Prostate gland (tissue), 2 donors: ENCODE data around the gene INSIG1. TPM values are rescaled to one million over a fixed set of nuclear protein-coding genes. Genes with fewer than 3 reads are reported as not detected.

Source experiments
- DNase-seq: peaks from one replicate; pipeline ENCODE4 v3.0.0-alpha.2; 2019; ENCODE audit warnings: low spot score
- H3K27ac ChIP-seq, 2 donors: fragments of 200-600 bp; sonication (generic); 2 replicates each; pipeline ENCODE4 v1.5.1; 2017 to 2019
- H3K27me3 ChIP-seq: fragments of 200-600 bp; sonication (generic); replicated peaks from 2 replicates; pipeline ENCODE4 v1.5.1; 2019; ENCODE audit not compliant: insufficient read depth
- H3K36me3 ChIP-seq, 2 donors: fragments of 200-600 bp; sonication (generic); 1 replicate in 1 of 2; 2 replicates in 1 of 2; pipeline versions ENCODE4 v1.5.1 to v1.8.1; 2017 to 2019
- H3K4me1 ChIP-seq: fragments of 200-600 bp; sonication (generic); replicated peaks from 2 replicates; pipeline ENCODE4 v1.5.1; 2019
- H3K4me3 ChIP-seq, 2 donors: fragments of 200-600 bp; sonication (generic); 2 replicates each; pipeline ENCODE4 v1.5.1; 2017 to 2019
- H3K9me3 ChIP-seq: fragments of 200-600 bp; sonication (generic); 2 replicates; pipeline ENCODE4 v1.5.1; 2017
- CTCF ChIP-seq, 4 experiments: fragments of 200-600 bp in 2 of 4; fragments of 450-650 bp in 2 of 4; sonication (generic) in 2 of 4; IDR thresholded peaks; 1 replicate in 3 of 4; 2 replicates in 1 of 4; pipeline ENCODE4 v1.5.1; 2016 to 2019; ENCODE audit warnings: antibody characterized with exemption in 4 of 4, mild to moderate bottlenecking in 2 of 4, moderate library complexity in 2 of 4
- POLR2A ChIP-seq: fragments of 450-650 bp; IDR thresholded peaks from one replicate; pipeline ENCODE4 v1.6.1; 2016; ENCODE audit warnings: antibody characterized with exemption, mild to moderate bottlenecking
- POLR2AphosphoS5 ChIP-seq: sonication (generic); formaldehyde crosslinking; IDR thresholded peaks from one replicate; pipeline ENCODE4 v1.6.1; 2017; ENCODE audit warnings: antibody characterized with exemption
- WGBS: methylation state at CpG from one replicate; pipeline ENCODE4 v1.1.5; 2018; 5-methylcytosine and 5-hydroxymethylcytosine counted together
- intact Hi-C: fragments of 100-400 bp; cut with DNase I; formaldehyde crosslinking; loops from one replicate; pipeline ENCODE4 v1.14.2; 2022
- total RNA-seq, 2 donors: library from RNA; depleted of rRNA; stranded (reverse); fragments of >200 nt; gene quantifications; one replicate each; pipeline ENCODE4 v1.1.0, GENCODE V29; 2016

Gene INSIG1
- total RNA-seq, 2 donors from 2014 or later: 60.5 to 112 TPM

- intact Hi-C loops: no loop called here
- H3K27ac ChIP-seq: peak overlapping the region in 1 of 2 donors; percentile 18
These were observed 22.9 kb upstream of the INSIG1 start for GRCh38 chr7:155274633-155275355.

GRCh38 chr7:155276042-155276799 is 21.5 kb upstream of the INSIG1 start:
- Histone ChIP-seq H3K4me3 (no peak overlapping the region), H3K27me3 (no peaks in the 10 kb centered on the region), H3K4me1 (no peaks in the 10 kb centered on the region), H3K9me3 (no peaks in the 10 kb centered on the region), H3K27ac (no peak overlapping the region), H3K36me3 (no peaks in the 10 kb centered on the region)
- intact Hi-C loops: no loop called here
- DNase-seq: no peak
- 90% methylated on average over 19 of the region's 19 CpGs for WGBS
- TF ChIP-seq CTCF (IDR thresholded peaks at IDR 0.05) (no peak), POLR2A (no peak), POLR2AphosphoS5 (no peak)

More at GRCh38 chr7:155274633-155275355, 22.9 kb upstream of the INSIG1 start:
- 44% methylated on average over 4 of the region's 4 CpGs for WGBS
- Histone ChIP-seq H3K9me3 (no peaks in the 10 kb centered on the region), H3K4me1 (no peaks in the 10 kb centered on the region), H3K36me3 (no peaks in the 10 kb centered on the region), H3K27me3 (no peaks in the 10 kb centered on the region), H3K4me3 (no peak overlapping the region)
- DNase-seq: no peak
- no peak for TF ChIP-seq POLR2AphosphoS5
- TF ChIP-seq CTCF (IDR thresholded peaks at IDR 0.05): no peak
- TF ChIP-seq POLR2A: no peak

- Histone ChIP-seq H3K27me3 (no peaks in the 10 kb centered on the region), H3K36me3 (no peaks in the 10 kb centered on the region), H3K9me3 (no peaks in the 10 kb centered on the region), H3K4me1 (no peaks in the 10 kb centered on the region), H3K4me3 (no peak overlapping the region), H3K27ac (no peak overlapping the region)
- TF ChIP-seq POLR2A: no peak
- no peak for TF ChIP-seq POLR2AphosphoS5
- TF ChIP-seq CTCF (IDR thresholded peaks at IDR 0.05): no peak
- WGBS: 60% methylated on average over 12 of the region's 12 CpGs
- intact Hi-C loops: no loop called here
- DNase-seq: no peak
These were observed 20.8 kb upstream of the INSIG1 start for GRCh38 chr7:155276800-155277375.

GRCh38 chr7:155277385-155277994 is 20.2 kb upstream of the INSIG1 start:
- Histone ChIP-seq H3K27me3 (no peaks in the 10 kb centered on the region), H3K36me3 (no peaks in the 10 kb centered on the region), H3K9me3 (no peaks in the 10 kb centered on the region), H3K4me3 (no peak overlapping the region), H3K4me1 (no peaks in the 10 kb centered on the region), H3K27ac (no peak overlapping the region)
- TF ChIP-seq POLR2A (no peak), POLR2AphosphoS5 (no peak), CTCF (IDR thresholded peaks at IDR 0.05) (no peak)
- intact Hi-C loops: no loop called here
- 76% methylated on average over 10 of the region's 10 CpGs for WGBS
- no peak for DNase-seq
